GM15510 (cell line): ENCODE measurements around the gene MED22.

Source experiments
- POLR2A ChIP-seq: IDR thresholded peaks from 3 replicates; pipeline ENCODE4 v1.6.1; 2011; ENCODE audit warnings: borderline replicate concordance; ENCODE audit not compliant: insufficient read length; ENCODE audit errors: extremely low read depth

Gene MED22

GRCh38 chr9:133351908-133352634, 4.1 kb upstream of the MED22 start:
- TF ChIP-seq POLR2A, result no peak

- TF ChIP-seq POLR2A, result no peak
Measured at GRCh38 chr9:133351526-133351907, 3.6 kb upstream of the MED22 start.

- no peak for TF ChIP-seq POLR2A
Measured at GRCh38 chr9:133349965-133350616, 2.2 kb upstream of the MED22 start.

- TF ChIP-seq POLR2A, result peak; percentile 9
Measured at GRCh38 chr9:133348718-133349573, 1.0 kb upstream of the MED22 start.

- no peak for TF ChIP-seq POLR2A
Measured at GRCh38 chr9:133347515-133347984, 381 bp downstream of the MED22 start.

- TF ChIP-seq POLR2A, result no peak
Measured at GRCh38 chr9:133346021-133346785, 1.7 kb downstream of the MED22 start.

DNA sequence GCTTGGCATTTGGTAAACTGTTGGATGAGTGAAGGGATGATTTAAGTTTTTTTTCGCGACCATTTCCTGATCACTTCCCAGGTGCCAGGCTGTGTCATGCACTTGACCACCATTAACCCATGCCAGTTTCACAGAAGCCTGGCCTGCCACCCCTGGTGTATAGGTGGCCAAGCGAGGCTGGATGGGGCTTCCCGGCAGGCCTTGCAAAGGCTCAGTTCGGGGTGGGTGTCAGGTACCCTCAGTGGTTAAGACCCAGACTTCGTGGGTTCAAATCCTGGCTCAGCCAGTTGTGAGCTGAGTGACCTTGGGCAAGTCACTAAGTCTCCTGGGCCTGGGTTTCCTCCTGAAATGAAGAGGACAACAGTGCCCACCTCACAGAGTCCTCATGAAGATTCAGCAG, 2.3 kb downstream of the MED22 start:
- no peak for TF ChIP-seq POLR2A

DNA sequence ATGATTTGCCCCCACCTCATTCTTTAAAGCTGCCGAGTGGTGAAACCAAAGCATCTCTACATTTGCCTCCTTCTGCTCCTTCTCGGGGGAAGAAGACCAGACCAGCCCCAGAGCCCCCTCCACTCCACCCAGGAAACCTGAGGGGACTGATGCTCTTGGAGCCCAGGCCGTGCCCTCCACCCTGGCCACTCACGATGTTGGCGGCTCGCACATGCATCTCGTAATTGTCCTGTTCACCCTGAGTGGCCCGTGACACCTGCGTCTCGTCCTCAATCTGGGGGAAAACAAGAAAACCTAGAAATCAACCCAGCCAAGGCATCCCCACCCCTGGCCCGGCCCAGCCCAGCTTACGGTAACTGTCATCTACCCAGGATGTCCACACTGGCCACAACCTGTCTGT, 3.0 kb downstream of the MED22 start:
- no peak for TF ChIP-seq POLR2A

GRCh38 chr9:133344071-133344470, 3.9 kb downstream of the MED22 start:
- no peak for TF ChIP-seq POLR2A

DNA sequence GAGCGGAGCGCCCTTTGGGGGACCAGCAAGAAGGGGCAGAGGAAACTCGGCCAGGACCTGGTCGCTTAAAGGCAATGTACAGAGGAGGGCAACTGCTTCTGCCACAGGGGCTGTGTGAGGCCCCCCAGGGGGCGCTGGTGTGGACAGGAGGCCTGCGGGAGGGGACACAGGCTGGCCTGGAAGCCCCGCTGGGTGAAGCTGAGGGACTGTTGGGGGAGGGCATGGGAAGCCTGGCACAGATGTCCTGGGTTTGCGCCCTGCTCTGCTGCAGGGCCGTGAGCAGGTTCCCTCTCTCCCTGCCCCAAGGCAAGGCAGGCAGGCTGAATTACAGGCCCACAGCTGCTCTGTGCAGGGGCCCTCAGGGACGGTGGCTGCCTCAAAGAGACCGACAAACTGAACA, 5.4 kb downstream of the MED22 start:
- TF ChIP-seq POLR2A, result no peak

- no peak for TF ChIP-seq POLR2A
Measured at GRCh38 chr9:133342069-133342406, 5.9 kb downstream of the MED22 start.

DNA sequence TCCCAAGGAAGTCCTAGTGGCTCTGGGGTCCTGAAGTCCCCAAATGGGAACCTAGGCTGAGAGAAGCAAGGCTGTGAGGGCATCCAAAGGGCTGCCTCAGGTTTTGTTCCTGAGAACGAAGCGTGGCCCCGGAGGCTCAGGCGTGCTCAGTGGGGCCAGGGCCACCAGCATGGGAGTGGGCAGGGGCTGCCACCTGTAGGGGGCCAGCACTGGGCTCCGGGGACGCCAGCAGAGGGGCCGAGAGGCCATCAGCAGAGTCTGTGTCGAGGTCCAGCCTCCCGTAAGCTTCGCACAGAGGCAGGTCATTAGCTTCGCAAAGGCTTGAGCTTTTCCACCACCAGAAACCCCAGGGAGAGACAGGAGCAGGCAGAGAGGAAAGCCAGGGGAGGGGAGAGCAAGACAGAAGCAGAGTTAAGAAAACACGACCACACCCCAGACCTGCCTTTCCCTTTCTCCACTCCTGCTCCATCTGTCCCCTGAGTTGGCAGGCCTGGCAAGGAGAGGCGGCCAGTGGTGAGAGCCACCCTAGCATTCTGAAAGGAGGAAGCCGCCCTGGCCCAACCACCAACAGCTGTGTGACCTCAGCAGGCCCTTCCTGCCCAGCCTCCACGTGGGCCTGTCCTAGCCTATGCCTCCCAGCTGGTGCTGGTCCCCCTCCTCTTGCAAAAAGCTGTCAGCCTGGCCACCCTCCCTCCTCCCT, 6.4 kb downstream of the MED22 start:
- no peak for TF ChIP-seq POLR2A

DNA sequence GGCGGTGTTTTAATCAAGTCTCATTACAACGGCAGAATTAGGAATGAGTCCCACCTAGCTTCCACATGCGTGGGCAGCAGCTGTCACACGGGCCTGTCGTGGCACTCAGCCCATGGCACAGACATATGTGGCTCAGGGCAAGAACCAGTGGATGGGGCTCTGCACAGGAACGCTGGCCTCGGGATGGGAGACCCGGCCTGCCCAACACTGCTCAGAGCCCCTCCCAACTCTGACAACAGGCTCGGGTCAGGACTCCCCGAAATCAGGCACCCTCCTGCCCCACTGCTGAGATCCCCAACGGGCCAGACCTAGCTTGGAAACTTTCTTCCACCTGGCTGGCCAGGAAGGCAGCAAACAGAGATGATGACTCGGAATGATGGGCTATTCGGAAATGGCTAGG, 7.0 kb downstream of the MED22 start:
- no peak for TF ChIP-seq POLR2A

DNA sequence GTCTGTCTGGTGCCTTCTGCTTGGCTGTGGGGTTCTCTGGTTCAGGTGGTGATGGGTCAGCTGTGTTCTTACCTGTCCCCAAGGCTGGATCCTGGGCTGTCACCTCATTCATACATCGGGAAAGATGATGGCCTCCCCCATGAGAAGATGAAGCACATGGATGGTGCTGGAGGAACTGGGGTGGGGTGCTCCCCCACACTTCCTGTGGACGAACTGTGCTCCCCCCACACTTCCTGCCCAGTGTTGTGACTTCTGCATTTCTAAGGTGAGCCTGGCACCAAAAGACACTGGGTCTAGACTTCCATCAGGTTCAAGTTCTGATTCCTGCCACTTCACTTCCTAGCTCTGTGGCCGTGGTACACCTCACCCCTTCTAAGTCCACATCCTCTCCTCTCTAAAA, 7.7 kb downstream of the MED22 start:
- no peak for TF ChIP-seq POLR2A
